Measurements from ENCODE around the gene LIN9. TPM values are rescaled to one million over a fixed set of nuclear protein-coding genes. Genes with fewer than 3 reads are reported as not detected.

LIN9 gene
- total and polyA plus RNA-seq, 2 of the 13 experiments (the other 11 are each of a cell fraction or from before 2014, with no cell fraction given) = 3.0 to 10.0 TPM

DNA sequence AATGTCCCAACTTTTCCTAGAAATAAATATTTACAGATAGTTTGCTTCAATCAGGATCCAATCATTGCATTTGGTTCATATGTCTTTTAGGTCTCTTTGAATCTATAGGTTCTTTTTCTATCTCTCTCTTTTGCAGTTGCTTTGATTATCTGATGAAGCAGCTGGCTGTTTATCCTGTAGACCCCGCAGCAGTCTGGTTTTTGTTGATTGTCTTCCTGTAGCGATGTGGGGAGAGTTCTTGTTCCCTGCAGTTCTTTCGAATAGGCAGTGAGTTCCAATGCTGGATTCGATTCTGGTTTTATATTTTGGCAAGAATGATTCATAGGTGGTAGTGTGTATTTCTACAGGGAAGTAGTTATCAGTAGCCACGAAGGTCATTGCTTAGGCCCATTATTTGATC, 92.9 kb downstream of the LIN9 start (continued):
- TF ChIP-seq, protein P1, sequence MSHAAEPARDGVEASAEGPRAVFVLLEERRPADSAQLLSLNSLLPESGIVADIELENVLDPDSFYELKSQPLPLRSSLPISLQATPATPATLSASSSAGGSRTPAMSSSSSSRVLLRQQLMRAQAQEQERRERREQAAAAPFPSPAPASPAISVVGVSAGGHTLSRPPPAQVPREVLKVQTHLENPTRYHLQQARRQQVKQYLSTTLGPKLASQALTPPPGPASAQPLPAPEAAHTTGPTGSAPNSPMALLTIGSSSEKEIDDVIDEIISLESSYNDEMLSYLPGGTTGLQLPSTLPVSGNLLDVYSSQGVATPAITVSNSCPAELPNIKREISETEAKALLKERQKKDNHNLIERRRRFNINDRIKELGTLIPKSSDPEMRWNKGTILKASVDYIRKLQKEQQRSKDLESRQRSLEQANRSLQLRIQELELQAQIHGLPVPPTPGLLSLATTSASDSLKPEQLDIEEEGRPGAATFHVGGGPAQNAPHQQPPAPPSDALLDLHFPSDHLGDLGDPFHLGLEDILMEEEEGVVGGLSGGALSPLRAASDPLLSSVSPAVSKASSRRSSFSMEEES (CRISPR knock-in tag; IDR thresholded peaks at IDR 0.05) = no peak

DNA sequence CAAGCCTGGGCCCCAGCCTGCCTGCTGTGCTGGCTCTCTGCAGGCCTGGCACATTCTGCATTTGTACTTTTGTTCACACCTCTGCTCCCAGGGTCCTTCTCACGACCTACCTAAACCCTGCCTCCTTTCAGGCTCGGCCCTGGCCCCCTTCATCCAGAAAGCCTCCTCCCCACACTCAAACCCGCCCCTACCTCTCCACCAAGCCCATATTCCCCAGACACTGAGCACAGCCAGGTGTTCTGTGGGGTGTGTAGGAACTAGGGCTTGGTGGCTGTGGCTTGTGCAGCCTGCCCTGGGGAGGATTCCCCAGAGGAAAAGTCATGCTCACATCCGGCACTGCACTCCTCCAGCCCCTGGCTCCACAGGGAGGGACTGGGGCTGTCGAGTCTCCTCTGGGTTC, 93.7 kb downstream of the LIN9 start:
- FAIRE-seq (no peak), DNase-seq (ENCODE audit: low spot score) (no peak), ATAC-seq (peak; percentile 75)
- H3K4me1 ChIP-seq (ENCODE audit: insufficient read depth, low read length) = peaks cover 43% of the 10 kb centered on the region
- no peak overlapping the region for H3K4me3 ChIP-seq (replicated peaks in 1 of 3; ENCODE audit: insufficient read depth in 1 of 3, low read depth in 2 of 3, low read length in 3 of 3)
- no peak overlapping the region for H2AFZ ChIP-seq (ENCODE audit: low read length)
- 41% methylated on average over 4 of the region's 5 CpGs for WGBS (ENCODE audit: low lambda C conversion rate)
- in situ Hi-C loops (cut with HindIII; ENCODE audit: extremely low pct_ligation_motif_present, low pct_unique_long_range_greater_than_20kb) = no loop called here
- H3K9me3 ChIP-seq (ENCODE audit: low read length) = no peaks in the 10 kb centered on the region
- no peaks in the 10 kb centered on the region for H3K79me2 ChIP-seq (ENCODE audit: insufficient read depth, low read length)
- H3K4me2 ChIP-seq (ENCODE audit: low read depth, low read length) = peak overlapping the region; percentile 35
- peaks cover 0 to 2% of the 10 kb centered on the region in 2 experiments; a peak in 3 of 5 replicates for H3K27me3 ChIP-seq (ENCODE audit: control insufficient read depth in 1 of 2, insufficient read depth in 2 of 2, low read length in 2 of 2)
- no peak overlapping the region for H3K9ac ChIP-seq (ENCODE audit: insufficient read depth, low read depth, low read length)
- H3K36me3 ChIP-seq (replicated peaks in 1 of 2; ENCODE audit: control insufficient read depth in 1 of 2, insufficient read depth in 2 of 2, low read length in 2 of 2) = no peaks in the 10 kb centered on the region
- intact Hi-C loops (cut with micrococcal nuclease; ENCODE audit: unreplicated experiment) = no loop called here
- no peaks in the 10 kb centered on the region for H4K20me1 ChIP-seq (ENCODE audit: insufficient read depth, low read length)
- POLR2A ChIA-PET = no interaction called here
- TF ChIP-seq, protein P2, sequence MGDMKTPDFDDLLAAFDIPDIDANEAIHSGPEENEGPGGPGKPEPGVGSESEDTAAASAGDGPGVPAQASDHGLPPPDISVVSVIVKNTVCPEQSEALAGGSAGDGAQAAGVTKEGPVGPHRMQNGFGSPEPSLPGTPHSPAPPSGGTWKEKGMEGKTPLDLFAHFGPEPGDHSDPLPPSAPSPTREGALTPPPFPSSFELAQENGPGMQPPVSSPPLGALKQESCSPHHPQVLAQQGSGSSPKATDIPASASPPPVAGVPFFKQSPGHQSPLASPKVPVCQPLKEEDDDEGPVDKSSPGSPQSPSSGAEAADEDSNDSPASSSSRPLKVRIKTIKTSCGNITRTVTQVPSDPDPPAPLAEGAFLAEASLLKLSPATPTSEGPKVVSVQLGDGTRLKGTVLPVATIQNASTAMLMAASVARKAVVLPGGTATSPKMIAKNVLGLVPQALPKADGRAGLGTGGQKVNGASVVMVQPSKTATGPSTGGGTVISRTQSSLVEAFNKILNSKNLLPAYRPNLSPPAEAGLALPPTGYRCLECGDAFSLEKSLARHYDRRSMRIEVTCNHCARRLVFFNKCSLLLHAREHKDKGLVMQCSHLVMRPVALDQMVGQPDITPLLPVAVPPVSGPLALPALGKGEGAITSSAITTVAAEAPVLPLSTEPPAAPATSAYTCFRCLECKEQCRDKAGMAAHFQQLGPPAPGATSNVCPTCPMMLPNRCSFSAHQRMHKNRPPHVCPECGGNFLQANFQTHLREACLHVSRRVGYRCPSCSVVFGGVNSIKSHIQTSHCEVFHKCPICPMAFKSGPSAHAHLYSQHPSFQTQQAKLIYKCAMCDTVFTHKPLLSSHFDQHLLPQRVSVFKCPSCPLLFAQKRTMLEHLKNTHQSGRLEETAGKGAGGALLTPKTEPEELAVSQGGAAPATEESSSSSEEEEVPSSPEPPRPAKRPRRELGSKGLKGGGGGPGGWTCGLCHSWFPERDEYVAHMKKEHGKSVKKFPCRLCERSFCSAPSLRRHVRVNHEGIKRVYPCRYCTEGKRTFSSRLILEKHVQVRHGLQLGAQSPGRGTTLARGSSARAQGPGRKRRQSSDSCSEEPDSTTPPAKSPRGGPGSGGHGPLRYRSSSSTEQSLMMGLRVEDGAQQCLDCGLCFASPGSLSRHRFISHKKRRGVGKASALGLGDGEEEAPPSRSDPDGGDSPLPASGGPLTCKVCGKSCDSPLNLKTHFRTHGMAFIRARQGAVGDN (CRISPR knock-in tag; IDR thresholded peaks at IDR 0.05) = peak; percentile 45
- TF ChIP-seq ZNF282 (IDR thresholded peaks at IDR 0.05; ENCODE audit: partially characterized antibody) (no peak), AKAP8 (CRISPR knock-in tag; IDR thresholded peaks at IDR 0.05) (no peak), ZBTB20 (CRISPR knock-in tag; IDR thresholded peaks at IDR 0.05; ENCODE audit: borderline replicate concordance, low read depth) (no peak), SP4 (CRISPR knock-in tag; IDR thresholded peaks at IDR 0.05) (no peak), ZNF263 (CRISPR knock-in tag; IDR thresholded peaks at IDR 0.05) (peak; percentile 79), ZNF749 (CRISPR knock-in tag; IDR thresholded peaks at IDR 0.05; ENCODE audit: borderline replicate concordance) (no peak)
- TF ChIP-seq, protein P3, sequence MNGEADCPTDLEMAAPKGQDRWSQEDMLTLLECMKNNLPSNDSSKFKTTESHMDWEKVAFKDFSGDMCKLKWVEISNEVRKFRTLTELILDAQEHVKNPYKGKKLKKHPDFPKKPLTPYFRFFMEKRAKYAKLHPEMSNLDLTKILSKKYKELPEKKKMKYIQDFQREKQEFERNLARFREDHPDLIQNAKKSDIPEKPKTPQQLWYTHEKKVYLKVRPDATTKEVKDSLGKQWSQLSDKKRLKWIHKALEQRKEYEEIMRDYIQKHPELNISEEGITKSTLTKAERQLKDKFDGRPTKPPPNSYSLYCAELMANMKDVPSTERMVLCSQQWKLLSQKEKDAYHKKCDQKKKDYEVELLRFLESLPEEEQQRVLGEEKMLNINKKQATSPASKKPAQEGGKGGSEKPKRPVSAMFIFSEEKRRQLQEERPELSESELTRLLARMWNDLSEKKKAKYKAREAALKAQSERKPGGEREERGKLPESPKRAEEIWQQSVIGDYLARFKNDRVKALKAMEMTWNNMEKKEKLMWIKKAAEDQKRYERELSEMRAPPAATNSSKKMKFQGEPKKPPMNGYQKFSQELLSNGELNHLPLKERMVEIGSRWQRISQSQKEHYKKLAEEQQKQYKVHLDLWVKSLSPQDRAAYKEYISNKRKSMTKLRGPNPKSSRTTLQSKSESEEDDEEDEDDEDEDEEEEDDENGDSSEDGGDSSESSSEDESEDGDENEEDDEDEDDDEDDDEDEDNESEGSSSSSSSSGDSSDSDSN (CRISPR knock-in tag; IDR thresholded peaks at IDR 0.05) = no peak
- TF ChIP-seq, protein P4, sequence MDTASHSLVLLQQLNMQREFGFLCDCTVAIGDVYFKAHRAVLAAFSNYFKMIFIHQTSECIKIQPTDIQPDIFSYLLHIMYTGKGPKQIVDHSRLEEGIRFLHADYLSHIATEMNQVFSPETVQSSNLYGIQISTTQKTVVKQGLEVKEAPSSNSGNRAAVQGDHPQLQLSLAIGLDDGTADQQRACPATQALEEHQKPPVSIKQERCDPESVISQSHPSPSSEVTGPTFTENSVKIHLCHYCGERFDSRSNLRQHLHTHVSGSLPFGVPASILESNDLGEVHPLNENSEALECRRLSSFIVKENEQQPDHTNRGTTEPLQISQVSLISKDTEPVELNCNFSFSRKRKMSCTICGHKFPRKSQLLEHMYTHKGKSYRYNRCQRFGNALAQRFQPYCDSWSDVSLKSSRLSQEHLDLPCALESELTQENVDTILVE (CRISPR knock-in tag; IDR thresholded peaks at IDR 0.05) = no peak
- BruUV-seq (replicated peaks) = no TSS peak
- CTCF ChIA-PET (ENCODE audit: low intra/inter-chr PET ratio, low total read pairs) = no interaction called here
- no peak overlapping the region for H3K27ac ChIP-seq (ENCODE audit: extremely low read length, insufficient read depth, low read length)
